Caco-2 (cell line): ENCODE data around the gene ELMO1. TPM values are rescaled to one million over a fixed set of nuclear protein-coding genes. Genes with fewer than 3 reads are reported as not detected.

Source experiments
- BruUV-seq: library from RNA; stranded (reverse); fragments of 400-500 nt; replicated peaks from 2 replicates; lab custom pipeline; 2021; lab: Mats Ljungman, UMichigan
- CTCF ChIA-PET: fragments of 300-600 bp; sonication (Branson Sonifier 250); formaldehyde crosslinking; loops from one replicate; lab custom pipeline; 2022; ENCODE audit warnings: antibody characterized with exemption; lab: Charles Lee
- POLR2A ChIA-PET: fragments of 300-600 bp; sonication (Branson Sonifier 250); formaldehyde crosslinking; loops from one replicate; lab custom pipeline; 2022; ENCODE audit warnings: antibody characterized with exemption; lab: Charles Lee
- DNase-seq, 2 experiments: peaks; one replicate each; pipeline versions ENCODE4 v3.0.0 to v3.0.0-alpha.2; 2020 to 2022
- H3K27me3 ChIP-seq: replicated peaks from 2 replicates; pipeline ENCODE4 v1.6.0; 2011; ENCODE audit warnings: low read length; ENCODE audit not compliant: control insufficient read depth, insufficient read depth
- H3K36me3 ChIP-seq: 2 replicates; pipeline ENCODE4 v1.5.1; 2011; ENCODE audit warnings: low read length; ENCODE audit not compliant: control insufficient read depth, insufficient read depth
- H3K4me1 ChIP-seq: fragments of 250-450 bp; sonication (Bioruptor Pico); 2 replicates; pipeline ENCODE4 v1.5.1; 2020; ENCODE audit warnings: mild to moderate bottlenecking
- H3K4me3 ChIP-seq: 2 replicates; pipeline ENCODE4 v1.5.1; 2011; ENCODE audit warnings: low read depth, mild to moderate bottlenecking, control low read depth, low read length
- H3K9me3 ChIP-seq: fragments of 250-450 bp; sonication (Bioruptor Pico); 2 replicates; pipeline ENCODE4 v1.5.1; 2020; ENCODE audit warnings: mild to moderate bottlenecking, moderate library complexity
- H3K27ac Mint-ChIP-seq: one replicate; pipeline ENCODE4 v1.8.0; 2022; ENCODE audit warnings: mixed read lengths; ENCODE audit not compliant: unreplicated experiment
- H3K27me3 Mint-ChIP-seq: one replicate; pipeline ENCODE4 v1.8.0; 2022; ENCODE audit warnings: mixed read lengths; ENCODE audit not compliant: insufficient read depth, unreplicated experiment
- H3K36me3 Mint-ChIP-seq: one replicate; pipeline ENCODE4 v1.8.0; 2022; ENCODE audit warnings: mild to moderate bottlenecking, mixed read lengths; ENCODE audit not compliant: insufficient read depth, unreplicated experiment
- H3K4me1 Mint-ChIP-seq: one replicate; pipeline ENCODE4 v1.8.0; 2022; ENCODE audit warnings: low read depth, mixed read lengths; ENCODE audit not compliant: unreplicated experiment
- H3K4me3 Mint-ChIP-seq: one replicate; pipeline ENCODE4 v1.8.0; 2022; ENCODE audit warnings: mild to moderate bottlenecking, moderate library complexity, mixed read lengths; ENCODE audit not compliant: unreplicated experiment
- H3K9me3 Mint-ChIP-seq: one replicate; pipeline ENCODE4 v1.8.0; 2022; ENCODE audit warnings: mixed read lengths; ENCODE audit not compliant: unreplicated experiment
- CTCF ChIP-seq, 2 experiments: fragments of 200-600 bp in 1 of 2; IDR thresholded peaks; 1 replicate in 1 of 2; 2 replicates in 1 of 2; pipeline versions ENCODE4 v1.5.1 to v1.8.0; 2011 to 2022; ENCODE audit warnings: antibody characterized with exemption in 1 of 2, control low read depth in 1 of 2, inconsistent platforms in 1 of 2, low read depth in 1 of 2, low read length in 1 of 2, mild to moderate bottlenecking in 1 of 2, moderate library complexity in 1 of 2; ENCODE audit not compliant: insufficient read depth in 1 of 2, severe bottlenecking in 1 of 2, unreplicated experiment in 1 of 2
- intact Hi-C: fragments of 100-400 bp; cut with micrococcal nuclease; formaldehyde crosslinking; loops from one replicate; pipeline ENCODE4 v1.10.0; 2022; ENCODE audit not compliant: unreplicated experiment
- total RNA-seq: library from RNA; stranded (reverse); gene quantifications from 2 replicates; pipeline ENCODE4 v1.2.3, GENCODE V29; 2022

ELMO1 gene
- total RNA-seq, 1 experiment from 2014 or later: 0.14 TPM

DNA sequence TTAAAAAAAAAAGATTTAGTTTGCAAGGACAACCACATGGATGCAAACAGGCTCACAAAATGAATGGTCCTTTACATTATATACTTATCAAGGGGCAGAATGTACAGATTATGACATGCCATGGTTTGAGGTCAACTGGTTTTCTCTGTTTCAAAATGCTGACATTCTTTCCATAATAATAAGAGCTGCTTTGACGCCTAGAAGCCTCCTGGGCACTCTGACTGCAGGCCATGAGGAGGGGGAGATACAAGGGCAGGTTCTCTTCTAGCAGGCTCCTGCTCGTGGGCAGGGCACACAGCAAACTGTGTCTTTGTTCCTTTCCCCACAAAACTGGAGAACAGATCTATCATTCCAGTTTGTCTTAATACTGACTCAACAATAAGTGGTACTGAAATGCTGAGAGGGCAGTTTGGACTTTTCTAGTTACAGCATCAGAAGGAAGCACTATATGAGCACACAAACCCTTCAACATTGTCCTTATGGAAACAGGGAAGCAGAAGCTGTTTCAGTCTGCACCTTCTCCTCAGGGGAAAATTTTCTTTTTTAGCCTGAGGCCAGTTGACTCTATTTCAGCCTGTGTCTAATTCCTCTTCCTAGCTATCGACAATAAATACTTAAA, 409.4 kb downstream of the ELMO1 start:
- Mint-ChIP-seq H3K9me3 (peaks cover 12% of the 10 kb centered on the region), H3K4me3 (no peak overlapping the region), H3K36me3 (no peaks in the 10 kb centered on the region), H3K27me3 (no peaks in the 10 kb centered on the region), H3K4me1 (no peaks in the 10 kb centered on the region), H3K27ac (no peak overlapping the region)
- intact Hi-C loops: no loop called here
- no peak for DNase-seq
- no peaks in the 10 kb centered on the region for H3K27me3 ChIP-seq
- 0 out of 2 replicates have a peak, but pooled peaks cover 4% of the 10 kb centered on the region for H3K9me3 ChIP-seq
- no peaks in the 10 kb centered on the region for H3K4me1 ChIP-seq
- POLR2A ChIA-PET: no interaction called here
- H3K36me3 ChIP-seq: no peaks in the 10 kb centered on the region
- no TSS peak for BruUV-seq
- no peak for TF ChIP-seq CTCF (IDR thresholded peaks at IDR 0.05; ENCODE audit: insufficient read depth in 1 of 2, low read depth in 1 of 2, low read length in 1 of 2, severe bottlenecking in 1 of 2, unreplicated experiment in 1 of 2)
- H3K4me3 ChIP-seq: no peak overlapping the region
- CTCF ChIA-PET: no interaction called here

DNA sequence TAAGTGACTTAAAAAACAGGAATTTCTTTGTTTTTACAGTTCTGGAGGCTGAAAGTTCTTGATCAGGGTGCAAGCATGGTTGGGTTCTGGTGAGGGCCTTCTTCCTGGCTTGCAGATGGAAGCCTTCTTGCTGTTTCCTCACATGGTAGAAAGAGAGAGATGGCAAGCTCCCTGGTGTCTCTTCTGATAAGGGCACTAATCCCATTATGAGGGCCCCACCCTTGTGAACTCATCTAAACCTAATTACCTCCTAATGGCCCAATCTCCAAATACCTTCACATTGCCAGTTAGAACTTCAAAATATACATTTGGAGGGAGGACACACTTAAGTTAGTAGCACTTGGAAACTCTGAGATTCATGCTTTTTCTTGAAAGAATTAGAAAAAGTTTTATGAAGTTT, 410.0 kb downstream of the ELMO1 start:
- H3K27ac Mint-ChIP-seq: no peak overlapping the region
- no peak for DNase-seq
- intact Hi-C loops: no loop called here
- ChIA-PET POLR2A (no interaction called here), CTCF (no interaction called here)
- H3K9me3 Mint-ChIP-seq: peaks cover 15% of the 10 kb centered on the region
- H3K4me3 Mint-ChIP-seq: no peak overlapping the region
- no peak overlapping the region for H3K4me3 ChIP-seq
- H3K27me3 Mint-ChIP-seq: no peaks in the 10 kb centered on the region
- no peaks in the 10 kb centered on the region for H3K4me1 ChIP-seq
- no peaks in the 10 kb centered on the region for H3K36me3 ChIP-seq
- H3K36me3 Mint-ChIP-seq: no peaks in the 10 kb centered on the region
- H3K4me1 Mint-ChIP-seq: no peaks in the 10 kb centered on the region
- no peaks in the 10 kb centered on the region for H3K27me3 ChIP-seq
- no peak for TF ChIP-seq CTCF (IDR thresholded peaks at IDR 0.05; ENCODE audit: insufficient read depth in 1 of 2, low read depth in 1 of 2, low read length in 1 of 2, severe bottlenecking in 1 of 2, unreplicated experiment in 1 of 2)
- BruUV-seq: no TSS peak
- peaks cover 4% of the 10 kb centered on the region; the same call in 1 of the 2 replicates for H3K9me3 ChIP-seq

DNA sequence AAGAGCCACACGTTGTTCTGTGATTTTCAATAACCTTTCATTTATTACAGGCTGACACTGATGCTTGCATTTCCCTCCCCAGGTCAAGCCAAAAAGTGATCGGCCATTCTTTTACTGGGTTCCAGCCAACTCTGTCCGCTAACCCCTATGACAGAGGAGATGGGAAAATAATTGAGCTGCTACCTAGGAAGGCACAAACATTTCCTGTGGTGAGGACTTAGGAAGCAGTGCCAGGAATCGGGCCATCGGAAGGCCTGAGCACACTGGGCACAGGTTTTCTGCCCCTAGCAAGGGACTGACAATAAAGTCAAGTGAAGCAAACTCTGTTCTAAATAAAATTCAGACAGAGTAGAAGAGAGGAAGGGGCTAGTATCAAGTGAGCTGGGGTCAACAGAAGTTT, 411.4 kb downstream of the ELMO1 start:
- Histone ChIP-seq H3K36me3 (no peaks in the 10 kb centered on the region), H3K4me3 (no peak overlapping the region), H3K9me3 (peaks cover 4% of the 10 kb centered on the region; the same call in 1 of the 2 replicates), H3K4me1 (peaks cover 9% of the 10 kb centered on the region), H3K27me3 (no peaks in the 10 kb centered on the region)
- TF ChIP-seq CTCF (IDR thresholded peaks at IDR 0.05; ENCODE audit: insufficient read depth in 1 of 2, low read depth in 1 of 2, low read length in 1 of 2, severe bottlenecking in 1 of 2, unreplicated experiment in 1 of 2): no peak
- ChIA-PET POLR2A (no interaction called here), CTCF (no interaction called here)
- Mint-ChIP-seq H3K27ac (no peak overlapping the region), H3K36me3 (peaks cover 2% of the 10 kb centered on the region), H3K9me3 (peaks cover 23% of the 10 kb centered on the region), H3K27me3 (no peaks in the 10 kb centered on the region), H3K4me1 (peaks cover 7% of the 10 kb centered on the region), H3K4me3 (no peak overlapping the region)
- no peak for DNase-seq
- intact Hi-C loops: no loop called here
- no TSS peak for BruUV-seq
